Measurements from ENCODE around the gene GDF9.
"Not testable (repeated sequence)": the region's sequence is repeated elsewhere in the genome, so short reads cannot be mapped to it uniquely, and the experiment has no call there.

GDF9 gene

DNA sequence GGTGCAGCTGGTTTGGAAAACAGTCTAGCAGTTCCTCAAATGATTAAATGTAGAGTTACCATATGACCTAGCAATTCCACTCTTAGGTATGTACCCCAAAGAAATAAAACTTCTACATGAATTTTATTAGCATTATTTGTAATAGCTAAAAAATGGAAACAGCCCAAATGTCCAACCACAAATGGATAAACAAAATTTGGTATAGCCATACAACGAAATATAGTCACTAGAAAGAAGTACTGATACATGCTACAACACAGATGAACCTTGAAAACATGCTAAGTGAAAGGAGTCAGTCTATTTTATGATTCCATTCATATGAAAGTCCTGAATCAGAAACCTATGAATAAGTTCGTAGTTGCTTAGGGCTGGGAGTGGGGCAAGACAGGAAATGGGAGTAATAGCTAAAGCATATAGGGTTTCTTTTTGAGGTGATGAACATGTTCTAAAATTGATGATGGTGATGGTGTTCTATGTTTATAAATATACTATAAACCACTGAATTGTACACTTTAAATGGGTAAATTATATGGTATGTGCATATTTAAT, 6.3 kb downstream of the GDF9 start:
- H3K27me3 Mint-ChIP-seq = peaks cover 10% of the 10 kb centered on the region
- no peak for DNase-seq
- ATAC-seq = no peak
- H3K36me3 Mint-ChIP-seq (ENCODE audit: low read depth) = no peaks in the 10 kb centered on the region
- H3K27ac Mint-ChIP-seq = no peak overlapping the region
- no peaks in the 10 kb centered on the region for H3K4me1 Mint-ChIP-seq
- no peak overlapping the region for H3K4me3 Mint-ChIP-seq
- no peaks in the 10 kb centered on the region for H3K9me3 Mint-ChIP-seq

DNA sequence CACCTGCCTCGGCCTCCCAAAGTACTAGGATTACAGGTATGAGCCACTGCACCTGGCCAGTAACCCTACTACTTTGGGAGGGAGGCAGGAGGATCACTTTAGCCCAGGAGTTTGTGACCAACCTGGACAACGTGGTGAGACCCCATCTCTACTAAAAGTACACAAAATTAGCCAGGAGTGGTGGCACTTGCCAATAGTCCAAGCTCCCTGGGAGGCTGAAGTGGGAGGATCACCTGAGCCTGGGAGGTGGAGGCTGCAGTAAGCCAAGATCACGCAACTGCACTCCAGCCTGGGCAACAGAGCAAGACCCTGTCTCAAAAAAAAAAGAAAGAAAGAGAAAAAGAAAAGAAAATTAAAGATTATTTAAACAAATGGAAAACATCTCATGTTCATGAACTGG, 10.3 kb downstream of the GDF9 start:
- H3K36me3 Mint-ChIP-seq (ENCODE audit: low read depth) = no peaks in the 10 kb centered on the region
- no peak overlapping the region for H3K27ac Mint-ChIP-seq
- no peak overlapping the region for H3K4me3 Mint-ChIP-seq
- H3K9me3 Mint-ChIP-seq = no peaks in the 10 kb centered on the region
- ATAC-seq (no peak), DNase-seq (no peak)
- H3K27me3 Mint-ChIP-seq = peaks cover 12% of the 10 kb centered on the region
- H3K4me1 Mint-ChIP-seq = no peaks in the 10 kb centered on the region

GRCh38 chr5:132854992-132855391, 11.3 kb downstream of the GDF9 start:
- ATAC-seq, H3K4me1 Mint-ChIP-seq: not testable (repeated sequence)
- peaks cover 12% of the 10 kb centered on the region for H3K27me3 Mint-ChIP-seq

GRCh38 chr5:132854301-132854700, 12.0 kb downstream of the GDF9 start:
- H3K27ac Mint-ChIP-seq = no peak overlapping the region
- ATAC-seq = no peak
- peaks cover 12% of the 10 kb centered on the region for H3K27me3 Mint-ChIP-seq
- H3K36me3 Mint-ChIP-seq (ENCODE audit: low read depth) = no peaks in the 10 kb centered on the region
- H3K4me1 Mint-ChIP-seq = no peaks in the 10 kb centered on the region
- no peak overlapping the region for H3K4me3 Mint-ChIP-seq
- no peak for DNase-seq
- no peaks in the 10 kb centered on the region for H3K9me3 Mint-ChIP-seq

More at GRCh38 chr5:132854992-132855391, 11.3 kb downstream of the GDF9 start:
- H3K27ac Mint-ChIP-seq; H3K36me3 Mint-ChIP-seq (ENCODE audit: low read depth); H3K9me3 Mint-ChIP-seq; H3K4me3 Mint-ChIP-seq; DNase-seq: not testable (repeated sequence)

DNA sequence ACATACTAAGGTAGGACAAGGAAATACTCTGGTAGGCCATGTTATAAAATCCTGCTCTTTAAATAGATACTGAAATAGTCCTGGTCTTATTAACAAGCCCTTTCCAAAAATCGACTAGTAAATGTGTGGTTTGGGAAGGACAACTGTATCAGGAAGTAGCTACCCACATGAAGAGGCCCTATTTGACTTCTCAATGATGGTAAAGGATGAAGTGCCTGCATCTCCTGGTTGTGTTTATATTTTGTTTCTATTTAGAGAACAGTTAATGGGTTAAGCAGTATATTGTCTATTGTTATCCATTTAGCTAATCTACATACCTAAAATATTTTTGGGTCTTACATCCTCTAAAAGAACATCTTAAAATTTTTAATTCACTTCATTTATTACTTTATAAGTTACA, 12.5 kb downstream of the GDF9 start:
- DNase-seq = no peak
- Mint-ChIP-seq H3K4me1 (no peaks in the 10 kb centered on the region), H3K36me3 (ENCODE audit: low read depth) (no peaks in the 10 kb centered on the region), H3K4me3 (no peak overlapping the region), H3K27ac (no peak overlapping the region), H3K27me3 (peaks cover 11% of the 10 kb centered on the region), H3K9me3 (no peaks in the 10 kb centered on the region)
- ATAC-seq = no peak

- no peak for DNase-seq
- no peaks in the 10 kb centered on the region for H3K4me1 Mint-ChIP-seq
- no peaks in the 10 kb centered on the region for H3K36me3 Mint-ChIP-seq (ENCODE audit: low read depth)
- H3K9me3 Mint-ChIP-seq = no peaks in the 10 kb centered on the region
- H3K27ac Mint-ChIP-seq = no peak overlapping the region
- H3K4me3 Mint-ChIP-seq = no peak overlapping the region
- ATAC-seq = no peak
- H3K27me3 Mint-ChIP-seq = peaks cover 10% of the 10 kb centered on the region
Observed at GRCh38 chr5:132853323-132853722, 12.9 kb downstream of the GDF9 start.

GRCh38 chr5:132850066-132850465, 16.2 kb downstream of the GDF9 start:
- ATAC-seq (no peak), DNase-seq (no peak)
- no peaks in the 10 kb centered on the region for H3K4me1 Mint-ChIP-seq
- H3K27me3 Mint-ChIP-seq = peaks cover 2% of the 10 kb centered on the region
- H3K27ac Mint-ChIP-seq = no peak overlapping the region
- no peak overlapping the region for H3K4me3 Mint-ChIP-seq
- H3K9me3 Mint-ChIP-seq = no peaks in the 10 kb centered on the region
- no peaks in the 10 kb centered on the region for H3K36me3 Mint-ChIP-seq (ENCODE audit: low read depth)

DNA sequence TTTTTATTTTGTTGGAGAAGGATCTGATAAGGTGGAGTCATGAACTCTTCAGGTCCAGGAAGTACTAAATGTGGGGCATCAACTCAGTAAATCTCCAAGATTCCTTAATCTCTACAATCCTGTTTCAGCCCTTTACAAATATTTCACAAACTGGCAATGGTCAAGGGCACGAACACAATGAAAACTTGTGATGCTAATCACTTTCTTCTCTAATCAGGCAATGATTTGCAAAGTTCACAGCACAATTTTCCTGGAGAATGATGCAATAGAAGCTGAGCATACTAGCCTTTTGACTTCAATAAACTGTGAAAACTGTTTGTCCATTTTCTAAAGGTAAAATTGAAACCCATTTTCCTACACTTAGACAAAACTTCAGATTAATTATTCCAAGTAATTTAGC, 16.9 kb downstream of the GDF9 start:
- ATAC-seq (no peak), DNase-seq (no peak)
- no peaks in the 10 kb centered on the region for H3K9me3 Mint-ChIP-seq
- H3K36me3 Mint-ChIP-seq (ENCODE audit: low read depth) = no peaks in the 10 kb centered on the region
- H3K27me3 Mint-ChIP-seq = peaks cover 2% of the 10 kb centered on the region
- no peak overlapping the region for H3K4me3 Mint-ChIP-seq
- H3K4me1 Mint-ChIP-seq = no peaks in the 10 kb centered on the region
- H3K27ac Mint-ChIP-seq = no peak overlapping the region

GRCh38 chr5:132848270-132848669, 18.0 kb downstream of the GDF9 start:
- no peak for ATAC-seq
- Mint-ChIP-seq H3K4me3 (no peak overlapping the region), H3K9me3 (no peaks in the 10 kb centered on the region), H3K4me1 (no peaks in the 10 kb centered on the region), H3K27me3 (peaks cover 2% of the 10 kb centered on the region), H3K36me3 (ENCODE audit: low read depth) (no peaks in the 10 kb centered on the region), H3K27ac (no peak overlapping the region)
- DNase-seq = no peak

DNA sequence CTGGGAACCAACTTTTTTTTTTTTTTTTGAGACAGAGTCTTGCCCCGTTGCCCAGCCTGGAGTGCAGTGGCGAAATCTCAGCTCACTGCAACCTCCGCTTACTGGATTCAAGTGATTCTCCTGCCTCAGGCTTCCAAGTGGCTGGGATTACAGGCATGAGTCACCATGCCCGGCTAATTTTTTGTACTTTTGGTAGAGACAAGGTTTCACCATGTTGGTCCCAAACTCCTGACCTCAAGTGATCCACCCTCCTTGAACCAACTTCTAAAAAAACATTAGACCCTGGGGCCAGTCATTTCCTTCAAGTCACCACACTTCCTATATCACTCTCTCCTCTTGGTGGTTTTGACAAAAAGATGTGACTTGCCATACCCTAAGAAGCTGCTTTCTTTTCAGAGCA, 25.0 kb downstream of the GDF9 start:
- ATAC-seq (no peak), DNase-seq (no peak)
- Mint-ChIP-seq H3K36me3 (ENCODE audit: low read depth) (no peaks in the 10 kb centered on the region), H3K9me3 (no peaks in the 10 kb centered on the region), H3K27ac (no peak overlapping the region), H3K27me3 (no peaks in the 10 kb centered on the region), H3K4me3 (no peak overlapping the region), H3K4me1 (no peaks in the 10 kb centered on the region)

DNA sequence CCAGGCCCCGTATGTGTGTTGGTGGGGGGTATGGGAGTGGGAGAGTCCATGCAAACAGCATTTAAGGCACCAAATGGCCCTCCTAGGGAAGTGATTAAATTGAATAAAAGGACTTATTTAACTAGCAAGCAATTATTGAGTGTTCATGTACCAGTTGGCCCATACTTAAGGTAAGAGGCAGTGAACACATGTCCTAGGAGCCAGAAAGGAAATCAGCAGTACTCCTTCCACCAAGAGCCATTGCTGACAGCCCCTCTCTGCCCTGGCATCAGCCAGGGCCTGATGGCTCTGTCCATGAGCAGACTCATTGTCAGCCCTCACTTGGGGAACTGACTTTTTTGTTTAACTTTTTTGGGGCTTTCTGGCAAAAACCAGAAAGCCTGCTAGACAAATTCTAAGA, 25.4 kb downstream of the GDF9 start:
- H3K4me1 Mint-ChIP-seq = no peaks in the 10 kb centered on the region
- no peak overlapping the region for H3K27ac Mint-ChIP-seq
- H3K4me3 Mint-ChIP-seq = no peak overlapping the region
- no peaks in the 10 kb centered on the region for H3K27me3 Mint-ChIP-seq
- no peaks in the 10 kb centered on the region for H3K9me3 Mint-ChIP-seq
- no peaks in the 10 kb centered on the region for H3K36me3 Mint-ChIP-seq (ENCODE audit: low read depth)
- ATAC-seq (no peak), DNase-seq (no peak)

- Mint-ChIP-seq H3K9me3 (no peaks in the 10 kb centered on the region), H3K27me3 (no peaks in the 10 kb centered on the region), H3K27ac (no peak overlapping the region), H3K4me3 (no peak overlapping the region), H3K4me1 (no peaks in the 10 kb centered on the region), H3K36me3 (ENCODE audit: low read depth) (no peaks in the 10 kb centered on the region)
- ATAC-seq (no peak), DNase-seq (no peak)
Observed at GRCh38 chr5:132840313-132840712, 26.0 kb downstream of the GDF9 start.

DNA sequence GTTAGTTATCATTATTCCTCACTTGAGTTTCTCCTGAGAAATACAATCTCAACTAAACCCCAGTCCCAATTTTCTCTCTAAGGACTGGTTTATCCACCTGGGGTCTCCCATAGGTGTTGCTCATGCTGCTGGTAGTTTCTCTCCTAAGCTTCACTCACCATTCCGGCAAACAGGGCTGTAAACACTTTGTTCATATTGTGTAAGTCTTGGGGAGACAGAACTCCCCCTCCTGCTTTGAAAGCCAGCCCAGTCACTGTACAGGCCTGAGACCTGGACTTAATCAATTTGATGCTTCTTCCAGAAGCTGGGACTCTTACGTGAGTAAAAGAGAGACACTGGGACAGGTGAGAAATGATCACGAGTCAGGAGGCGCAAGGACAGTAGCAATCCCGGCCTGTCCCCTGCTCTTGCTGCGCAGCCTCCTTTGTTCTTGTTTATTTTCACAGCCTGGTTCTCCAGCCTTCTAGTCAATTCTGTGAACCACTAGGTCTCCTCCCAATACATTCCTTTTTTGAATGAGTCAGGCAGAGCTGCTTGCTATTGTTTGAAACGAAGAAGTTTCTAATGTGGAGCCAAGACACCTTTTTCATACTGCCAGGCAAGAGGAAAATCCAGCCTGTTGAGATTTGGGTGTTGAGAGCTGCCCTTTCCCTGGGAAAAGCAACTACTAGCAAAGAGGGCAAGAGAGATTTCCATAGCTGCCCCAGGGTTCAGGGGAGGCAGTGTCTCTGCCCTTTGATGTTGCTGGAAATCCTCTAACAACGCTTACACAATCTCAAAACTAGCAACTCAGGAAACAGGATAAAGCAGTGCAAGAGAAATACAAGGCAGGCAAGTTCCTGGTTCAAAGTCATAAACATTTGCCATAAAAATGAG, 26.6 kb downstream of the GDF9 start:
- no peak overlapping the region for H3K4me3 Mint-ChIP-seq
- ATAC-seq = no peak
- no peak overlapping the region for H3K27ac Mint-ChIP-seq

DNA sequence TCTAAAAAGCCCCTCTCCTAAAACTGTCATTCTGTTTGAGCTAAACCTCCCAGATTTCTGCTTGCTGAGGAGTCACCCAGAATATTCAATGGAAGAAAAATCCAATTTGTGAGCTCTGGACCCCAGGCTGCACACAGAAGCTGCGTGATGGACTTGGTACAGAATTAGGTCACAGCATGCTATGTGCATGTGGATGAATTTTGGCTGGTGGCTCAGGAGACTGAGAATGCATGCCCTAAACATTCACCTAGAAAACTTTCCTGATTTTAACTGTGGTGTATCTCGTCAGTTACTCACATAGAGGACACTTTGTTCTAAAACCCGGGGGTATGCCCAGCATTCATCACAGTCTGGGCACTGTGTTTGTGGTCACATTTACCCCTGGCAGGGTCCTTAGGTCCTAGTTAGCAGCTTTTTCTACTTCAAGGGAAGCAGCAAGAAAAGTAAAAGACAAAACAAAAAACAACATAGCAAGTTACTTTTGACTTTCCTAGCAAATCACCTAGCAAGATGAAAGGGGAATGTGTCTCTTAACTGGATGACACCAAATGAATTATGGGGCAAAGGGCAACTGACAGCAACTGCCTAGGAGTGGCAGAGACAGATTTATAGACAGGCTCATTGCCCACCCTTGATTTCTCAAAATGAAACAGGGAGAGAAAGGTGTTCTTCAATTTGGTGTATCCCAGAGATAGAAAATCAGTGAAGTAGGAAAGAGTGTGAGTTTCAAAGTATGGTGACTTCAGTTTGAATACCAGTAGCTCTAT, 27.6 kb downstream of the GDF9 start:
- Mint-ChIP-seq H3K4me1 (no peaks in the 10 kb centered on the region), H3K27ac (no peak overlapping the region), H3K9me3 (no peaks in the 10 kb centered on the region), H3K27me3 (no peaks in the 10 kb centered on the region), H3K4me3 (no peak overlapping the region), H3K36me3 (ENCODE audit: low read depth) (no peaks in the 10 kb centered on the region)
- ATAC-seq = no peak
- no peak for DNase-seq

More for the DNA sequence above, 26.6 kb downstream of the GDF9 start:
- Mint-ChIP-seq H3K4me1 (no peaks in the 10 kb centered on the region), H3K9me3 (no peaks in the 10 kb centered on the region), H3K36me3 (ENCODE audit: low read depth) (no peaks in the 10 kb centered on the region), H3K27me3 (no peaks in the 10 kb centered on the region)
- DNase-seq = no peak

- no peak for ATAC-seq
- Mint-ChIP-seq H3K27me3 (peaks cover under 1% of the 10 kb centered on the region), H3K4me1 (no peaks in the 10 kb centered on the region), H3K4me3 (no peak overlapping the region), H3K9me3 (no peaks in the 10 kb centered on the region), H3K27ac (no peak overlapping the region), H3K36me3 (ENCODE audit: low read depth) (no peaks in the 10 kb centered on the region)
- DNase-seq = no peak
Observed at GRCh38 chr5:132837868-132838267, 28.4 kb downstream of the GDF9 start.
